Measurements from ENCODE around the gene NR2F1-AS1.

DNA sequence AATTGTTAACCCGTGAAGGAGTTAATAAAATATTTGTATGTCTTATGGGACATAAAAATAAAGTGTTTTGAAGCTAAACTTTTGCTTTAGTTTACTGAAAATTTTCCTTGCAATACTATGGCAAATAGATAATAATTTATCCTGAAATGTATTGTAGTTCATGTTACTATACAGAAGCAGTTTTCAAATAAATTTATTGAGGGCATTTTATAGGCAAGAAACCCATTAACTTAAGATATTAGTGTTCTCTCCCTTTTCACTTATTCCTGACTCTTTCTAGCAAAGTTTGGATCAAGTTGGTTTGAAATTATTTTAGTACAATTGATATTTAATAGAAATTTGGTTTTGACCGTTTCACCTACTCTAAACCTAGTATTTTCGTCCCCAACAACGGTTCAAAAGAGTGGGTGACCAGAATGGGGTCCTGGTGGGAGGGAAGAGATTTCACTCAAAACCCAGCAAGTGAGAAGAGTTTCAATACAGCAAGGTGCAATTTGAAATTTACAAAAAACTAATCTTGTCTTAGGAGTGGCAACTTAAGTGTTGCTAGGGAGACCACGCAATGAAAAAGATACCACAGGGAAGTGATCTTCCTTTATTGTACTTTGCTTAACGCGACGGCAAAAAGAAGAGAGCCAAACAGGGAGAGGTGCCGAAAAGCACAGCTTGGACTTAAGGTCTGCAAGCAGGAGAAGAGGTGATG lies 30.4 kb upstream of the NR2F1-AS1 start:
- TF ChIP-seq, protein P1, sequence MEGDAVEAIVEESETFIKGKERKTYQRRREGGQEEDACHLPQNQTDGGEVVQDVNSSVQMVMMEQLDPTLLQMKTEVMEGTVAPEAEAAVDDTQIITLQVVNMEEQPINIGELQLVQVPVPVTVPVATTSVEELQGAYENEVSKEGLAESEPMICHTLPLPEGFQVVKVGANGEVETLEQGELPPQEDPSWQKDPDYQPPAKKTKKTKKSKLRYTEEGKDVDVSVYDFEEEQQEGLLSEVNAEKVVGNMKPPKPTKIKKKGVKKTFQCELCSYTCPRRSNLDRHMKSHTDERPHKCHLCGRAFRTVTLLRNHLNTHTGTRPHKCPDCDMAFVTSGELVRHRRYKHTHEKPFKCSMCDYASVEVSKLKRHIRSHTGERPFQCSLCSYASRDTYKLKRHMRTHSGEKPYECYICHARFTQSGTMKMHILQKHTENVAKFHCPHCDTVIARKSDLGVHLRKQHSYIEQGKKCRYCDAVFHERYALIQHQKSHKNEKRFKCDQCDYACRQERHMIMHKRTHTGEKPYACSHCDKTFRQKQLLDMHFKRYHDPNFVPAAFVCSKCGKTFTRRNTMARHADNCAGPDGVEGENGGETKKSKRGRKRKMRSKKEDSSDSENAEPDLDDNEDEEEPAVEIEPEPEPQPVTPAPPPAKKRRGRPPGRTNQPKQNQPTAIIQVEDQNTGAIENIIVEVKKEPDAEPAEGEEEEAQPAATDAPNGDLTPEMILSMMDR (conservative IDR thresholded peaks at IDR 0.05; ENCODE audit: low read depth in 2 of 2), result no peak
- peak; percentile 12 for TF ChIP-seq EZH2phosphoT487 (IDR thresholded peaks at IDR 0.05; ENCODE audit: unreplicated experiment)
- no peak for TF ChIP-seq EZH2 (IDR thresholded peaks at IDR 0.05; ENCODE audit: low read depth, unreplicated experiment)
